HEK293T (cell line): ENCODE data around the gene SLC45A3.

ENCODE experiments used
- BHLHE40 ChIP-seq: fragments of 450-650 bp; IDR thresholded peaks from 2 replicates; pipeline ENCODE4 v1.6.1; 2016; ENCODE audit warnings: mild to moderate bottlenecking, moderate library complexity, borderline replicate concordance
- CTBP1 ChIP-seq: fragments of 450-650 bp; IDR thresholded peaks from 2 replicates; pipeline ENCODE4 v1.6.1; 2016; ENCODE audit warnings: borderline replicate concordance
- ELF4 ChIP-seq: fragments of 450-650 bp; IDR thresholded peaks from 2 replicates; pipeline ENCODE4 v1.6.1; 2017; ENCODE audit warnings: antibody characterized with exemption
- FOXA1 ChIP-seq: fragments of 450-650 bp; IDR thresholded peaks from 2 replicates; pipeline ENCODE4 v1.6.1; 2016; ENCODE audit warnings: mild to moderate bottlenecking
- FOXK2 ChIP-seq: fragments of 450-650 bp; IDR thresholded peaks from 2 replicates; pipeline ENCODE4 v1.6.1; 2016; ENCODE audit warnings: mild to moderate bottlenecking
- FOXM1 ChIP-seq: fragments of 450-650 bp; IDR thresholded peaks from 2 replicates; pipeline ENCODE4 v1.6.1; 2017; ENCODE audit warnings: mild to moderate bottlenecking, borderline replicate concordance
- L3MBTL2 ChIP-seq: fragments of 450-650 bp; conservative IDR thresholded peaks from 2 replicates; pipeline ENCODE4 v1.6.1; 2016; ENCODE audit warnings: mild to moderate bottlenecking
- PKNOX1 ChIP-seq: fragments of 450-650 bp; IDR thresholded peaks from 2 replicates; pipeline ENCODE4 v1.6.1; 2016
- SP1 ChIP-seq: fragments of 450-650 bp; IDR thresholded peaks from 2 replicates; pipeline ENCODE4 v1.6.1; 2017
- SUZ12 ChIP-seq: fragments of 450-650 bp; IDR thresholded peaks from 2 replicates; pipeline ENCODE4 v1.6.1; 2016; ENCODE audit warnings: mild to moderate bottlenecking
- TARDBP ChIP-seq: fragments of 450-650 bp; IDR thresholded peaks from 2 replicates; pipeline ENCODE4 v1.6.1; 2016
- ZNF384 ChIP-seq: fragments of 450-650 bp; IDR thresholded peaks from 2 replicates; pipeline ENCODE4 v1.6.1; 2016

DNA sequence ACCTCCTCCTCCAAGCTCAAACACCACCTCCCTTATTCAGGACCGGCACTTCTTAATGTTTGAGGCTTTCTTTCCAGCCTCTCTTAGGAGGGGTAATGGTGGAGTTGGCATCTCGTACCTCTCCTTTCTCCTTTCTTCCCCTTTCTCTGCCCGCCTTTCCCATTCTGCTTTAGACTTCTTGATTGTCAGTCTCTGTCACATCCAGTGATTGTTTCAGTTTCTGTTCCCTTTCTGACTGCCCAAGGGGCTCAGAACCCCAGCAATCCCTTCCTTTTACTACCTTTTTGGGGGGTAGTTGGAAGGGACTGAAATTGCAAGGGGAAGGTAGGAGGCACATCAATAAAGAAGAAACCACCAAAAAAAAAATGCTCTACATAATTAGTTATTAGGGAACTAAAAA is 54.1 kb downstream of the SLC45A3 start:
- TF ChIP-seq PKNOX1 (no peak), ELF4 (no peak), FOXM1 (no peak), CTBP1 (no peak), L3MBTL2 (no peak), BHLHE40 (no peak), SP1 (no peak), TARDBP (no peak), SUZ12 (no peak), FOXK2 (no peak), FOXA1 (no peak), ZNF384 (no peak)
